AG04450 (cell line): ENCODE measurements around the gene CELSR2. TPM values are rescaled to one million over a fixed set of nuclear protein-coding genes. Genes with fewer than 3 reads are reported as not detected.

Experiments
- CTCF ChIA-PET: fragments of 300-600, 350-600 bp; formaldehyde crosslinking; extraction: SDS; loops from one replicate; lab custom pipeline; 2022; ENCODE audit warnings: antibody characterized with exemption, inconsistent platforms; lab: Charles Lee
- POLR2A ChIA-PET: fragments of 350-600 bp; formaldehyde crosslinking; extraction: SDS; loops from one replicate; lab custom pipeline; 2021; ENCODE audit warnings: antibody characterized with exemption, inconsistent platforms; lab: Yijun Ruan, JAX
- DNase-seq: peaks from one replicate; pipeline ENCODE4 v3.0.0-alpha.2; 2011; ENCODE audit warnings: low read depth, low spot score
- H3K27ac ChIP-seq: one replicate; pipeline ENCODE4 v1.5.1; 2012; ENCODE audit warnings: low read depth, low read length, control low read depth
- H3K27me3 ChIP-seq: one replicate; pipeline ENCODE4 v1.6.0; 2012; ENCODE audit warnings: low read length; ENCODE audit not compliant: control insufficient read depth, insufficient read depth
- H3K4me3 ChIP-seq: 2 replicates; pipeline ENCODE4 v1.5.1; 2011; ENCODE audit warnings: mild to moderate bottlenecking, low read depth, low read length, control low read depth
- H3K9me3 ChIP-seq: 2 replicates; pipeline ENCODE4 v1.5.1; 2012; ENCODE audit warnings: low read length; ENCODE audit not compliant: control insufficient read depth, insufficient read depth
- polyA plus RNA-seq: library from polyadenylated mRNA; depleted of rRNA; stranded (reverse); fragments of >200 nt; gene quantifications from 2 replicates; pipeline ENCODE4 v1.2.3, GENCODE V29; 2011
- TF ChIP-seq, protein P1 (sequence below): IDR thresholded peaks from 2 replicates; pipeline ENCODE4 v1.5.1; 2011; ENCODE audit warnings: low read depth, low read length, control low read depth, inconsistent platforms

CELSR2 gene
- polyA plus RNA-seq, 1 experiment = 1.1 TPM

DNA sequence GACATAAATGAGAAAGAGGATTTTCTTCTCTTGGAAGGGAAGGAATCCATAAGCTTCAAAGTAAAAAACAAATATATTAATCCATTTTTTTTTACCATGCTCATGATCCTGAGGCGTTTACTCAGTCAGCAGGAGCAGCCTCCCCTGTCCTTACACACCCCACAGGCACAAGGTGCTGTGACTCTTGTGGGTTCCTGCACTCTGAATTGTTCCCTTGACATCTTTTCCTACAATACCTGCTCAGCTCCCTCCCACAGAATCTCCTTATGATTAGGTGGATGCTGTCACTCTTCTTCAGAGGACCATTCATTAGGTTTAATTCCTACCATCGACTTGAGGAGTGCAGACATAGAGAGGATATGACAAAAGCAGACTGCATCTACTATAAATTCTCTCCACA is 43.7 kb downstream of the CELSR2 start:
- H3K27me3 ChIP-seq = peaks cover 2% of the 10 kb centered on the region
- POLR2A ChIA-PET = no interaction called here
- no peak overlapping the region for H3K4me3 ChIP-seq
- DNase-seq = no peak
- no peaks in the 10 kb centered on the region; the same call in 1 of the 2 replicates for H3K9me3 ChIP-seq
- H3K27ac ChIP-seq = no peak overlapping the region
- CTCF ChIA-PET = interaction anchor here (0.5 to 0.8 kb wide), 3 partner anchors 14 to 160 kb away, joined by 3 to 6 read pairs (median 4); no protein-coding TSS in a partner anchor
- TF ChIP-seq, protein P1, sequence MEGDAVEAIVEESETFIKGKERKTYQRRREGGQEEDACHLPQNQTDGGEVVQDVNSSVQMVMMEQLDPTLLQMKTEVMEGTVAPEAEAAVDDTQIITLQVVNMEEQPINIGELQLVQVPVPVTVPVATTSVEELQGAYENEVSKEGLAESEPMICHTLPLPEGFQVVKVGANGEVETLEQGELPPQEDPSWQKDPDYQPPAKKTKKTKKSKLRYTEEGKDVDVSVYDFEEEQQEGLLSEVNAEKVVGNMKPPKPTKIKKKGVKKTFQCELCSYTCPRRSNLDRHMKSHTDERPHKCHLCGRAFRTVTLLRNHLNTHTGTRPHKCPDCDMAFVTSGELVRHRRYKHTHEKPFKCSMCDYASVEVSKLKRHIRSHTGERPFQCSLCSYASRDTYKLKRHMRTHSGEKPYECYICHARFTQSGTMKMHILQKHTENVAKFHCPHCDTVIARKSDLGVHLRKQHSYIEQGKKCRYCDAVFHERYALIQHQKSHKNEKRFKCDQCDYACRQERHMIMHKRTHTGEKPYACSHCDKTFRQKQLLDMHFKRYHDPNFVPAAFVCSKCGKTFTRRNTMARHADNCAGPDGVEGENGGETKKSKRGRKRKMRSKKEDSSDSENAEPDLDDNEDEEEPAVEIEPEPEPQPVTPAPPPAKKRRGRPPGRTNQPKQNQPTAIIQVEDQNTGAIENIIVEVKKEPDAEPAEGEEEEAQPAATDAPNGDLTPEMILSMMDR = no peak

DNA sequence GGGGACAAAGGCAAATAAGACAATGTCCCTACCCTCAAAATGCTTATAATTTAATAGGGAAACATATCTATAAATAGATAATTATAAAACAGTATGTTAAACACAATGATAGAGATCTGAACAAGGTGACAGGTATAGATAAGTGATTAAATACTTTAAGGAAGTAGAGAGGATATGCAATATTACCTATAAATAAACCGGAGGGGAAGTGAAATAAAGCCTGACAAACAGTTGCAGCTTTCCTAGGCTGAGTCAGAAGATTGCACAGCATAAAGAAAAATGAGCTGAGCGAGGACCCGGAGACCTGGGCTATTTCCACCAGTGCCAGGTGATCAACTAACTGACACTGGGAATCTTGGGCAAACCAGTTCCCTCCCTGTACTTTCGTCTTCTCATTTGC is 45.1 kb downstream of the CELSR2 start:
- Histone ChIP-seq H3K27me3 (no peaks in the 10 kb centered on the region), H3K27ac (no peak overlapping the region), H3K4me3 (no peak overlapping the region), H3K9me3 (no peaks in the 10 kb centered on the region; the same call in 1 of the 2 replicates)
- CTCF ChIA-PET = no interaction called here
- TF ChIP-seq, protein P1 = no peak
- no peak for DNase-seq
- POLR2A ChIA-PET = no interaction called here

DNA sequence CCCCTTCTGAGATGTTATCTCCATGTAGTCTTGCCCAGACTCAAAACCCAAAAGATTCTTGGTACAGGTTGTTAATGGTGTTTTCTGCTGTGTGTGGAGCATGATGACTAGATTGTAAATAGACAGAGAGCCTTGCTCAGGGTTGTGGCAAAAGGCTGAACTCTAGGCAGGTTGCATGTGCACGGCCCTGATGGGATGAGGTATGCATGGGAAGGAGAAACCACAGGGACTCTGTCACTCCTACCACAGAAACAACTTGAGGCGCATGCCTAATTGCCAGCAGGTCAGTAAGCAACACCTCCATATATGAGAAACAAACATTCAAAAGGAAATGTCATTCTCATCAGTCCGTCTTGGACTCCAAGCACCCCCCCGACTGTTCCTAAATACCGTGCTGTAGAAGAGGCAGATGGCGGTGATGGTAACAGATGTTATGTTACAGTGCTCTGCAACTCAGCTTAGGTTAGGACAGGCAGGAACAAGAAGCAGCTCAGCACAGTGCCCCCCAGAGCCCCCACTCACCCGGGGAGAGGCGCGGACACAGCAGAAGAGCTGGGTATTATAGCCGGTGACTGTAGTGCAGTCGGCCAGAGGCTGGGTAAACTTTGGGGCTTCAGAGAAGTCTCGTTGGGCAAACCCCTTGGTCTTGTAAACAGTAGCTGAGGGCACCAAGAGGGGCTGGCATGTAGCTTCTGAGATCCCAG is 46.5 kb downstream of the CELSR2 start:
- POLR2A ChIA-PET = interaction anchor here (0.9 kb wide), 1 partner anchor 12 kb away, joined by 3 read pairs; no protein-coding TSS in a partner anchor
- TF ChIP-seq, protein P1 = no peak
- Histone ChIP-seq H3K4me3 (no peak overlapping the region), H3K27me3 (no peaks in the 10 kb centered on the region), H3K27ac (no peak overlapping the region), H3K9me3 (no peaks in the 10 kb centered on the region; the same call in 1 of the 2 replicates)
- DNase-seq = no peak
- CTCF ChIA-PET = interaction anchor here (1.6 kb wide), 1 partner anchor 19 kb away, joined by 9 read pairs; no protein-coding TSS in a partner anchor

DNA sequence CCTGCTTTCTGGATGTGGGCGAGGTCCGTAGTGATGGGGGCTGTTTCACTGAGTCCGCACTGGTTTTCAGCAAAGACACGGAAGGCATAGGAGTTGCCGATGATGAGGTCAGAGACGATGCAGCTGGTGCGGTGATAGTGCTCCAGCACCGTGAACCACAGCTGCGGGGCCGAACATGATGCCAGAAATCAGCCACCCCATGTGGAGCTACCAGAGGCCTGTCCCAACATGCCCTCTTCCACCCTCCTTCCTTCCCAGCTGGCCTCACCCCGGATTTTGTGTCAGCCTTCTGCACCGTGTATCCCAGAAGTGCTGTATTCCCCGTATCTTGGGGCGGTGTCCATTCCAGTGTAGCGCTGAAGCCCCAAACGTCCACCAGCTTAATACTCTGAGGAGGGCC is 47.4 kb downstream of the CELSR2 start:
- no peak for DNase-seq
- ChIA-PET CTCF (interaction anchor here (1.6 kb wide), 1 partner anchor 20 kb away, joined by 9 read pairs; no protein-coding TSS in a partner anchor), POLR2A (no interaction called here)
- no peak overlapping the region for H3K27ac ChIP-seq
- no peak overlapping the region for H3K4me3 ChIP-seq
- TF ChIP-seq, protein P1 = no peak
- no peaks in the 10 kb centered on the region; the same call in 1 of the 2 replicates for H3K9me3 ChIP-seq
- no peaks in the 10 kb centered on the region for H3K27me3 ChIP-seq
